H54 (cell line): Measurements from ENCODE around the gene RACGAP1.

Experiments used
- DNase-seq: peaks from one replicate; pipeline ENCODE4 v3.0.0; 2011; ENCODE audit warnings: low spot score, mixed read lengths; ENCODE audit not compliant: insufficient read length
- FAIRE-seq: peaks from 3 replicates; lab custom pipeline; 2011; peaks lifted over from hg19 to GRCh38; lab: Jason Lieb, UNC
- POLR2A ChIP-seq: IDR thresholded peaks from 2 replicates; pipeline ENCODE4 v1.6.1; 2011; ENCODE audit warnings: low read depth, mild to moderate bottlenecking, low read length

The RACGAP1 gene

DNA sequence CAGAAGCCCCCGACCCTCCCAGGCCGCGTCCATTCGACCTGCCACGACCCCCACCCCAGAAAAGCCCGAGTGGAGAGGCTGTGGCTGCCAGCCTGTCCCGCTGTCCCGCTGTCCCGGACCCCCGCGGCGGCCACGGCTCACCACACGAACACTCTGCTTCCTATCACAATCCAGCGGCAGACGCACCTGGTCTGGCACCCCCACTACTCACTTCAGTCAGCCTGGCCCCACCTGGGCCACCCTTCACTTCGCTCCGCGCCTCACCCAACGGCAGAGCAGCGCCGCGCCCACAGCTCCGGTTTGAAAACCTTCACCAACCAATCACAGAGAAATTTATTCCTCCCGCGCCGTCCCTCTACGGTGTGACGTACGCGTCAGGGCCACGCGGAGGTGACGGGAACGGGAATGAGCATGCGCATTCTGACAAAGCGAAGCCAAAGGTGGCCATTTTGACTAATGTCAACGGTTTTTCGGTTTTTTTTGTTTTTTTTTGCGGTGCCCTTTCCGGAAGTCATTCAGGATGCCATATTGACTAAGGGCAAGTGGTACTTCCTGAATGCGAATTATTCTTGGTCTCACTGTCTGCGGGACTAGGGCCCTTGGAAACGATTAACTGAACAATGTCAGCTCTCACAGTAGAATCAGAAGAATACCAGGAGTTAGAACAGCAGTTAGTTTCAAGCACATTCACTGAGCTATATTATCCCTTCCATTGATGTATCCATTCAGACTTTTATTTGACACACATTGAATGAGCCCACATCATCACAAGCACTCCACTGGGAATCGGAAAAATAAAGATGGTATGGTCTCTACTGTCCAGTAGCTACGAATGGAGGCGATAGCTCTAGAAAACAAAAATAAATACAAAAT, at the start of gene RACGAP1:
Gene RACGAP1, minus strand, starts transcription at position 308 of the 873 bp plus-strand sequence. CDS start 8,779 bp downstream, outside the sequence.
- FAIRE-seq (peak; percentile 94), DNase-seq (peak; percentile 90)
- TF ChIP-seq POLR2A: peak; percentile 74

DNA sequence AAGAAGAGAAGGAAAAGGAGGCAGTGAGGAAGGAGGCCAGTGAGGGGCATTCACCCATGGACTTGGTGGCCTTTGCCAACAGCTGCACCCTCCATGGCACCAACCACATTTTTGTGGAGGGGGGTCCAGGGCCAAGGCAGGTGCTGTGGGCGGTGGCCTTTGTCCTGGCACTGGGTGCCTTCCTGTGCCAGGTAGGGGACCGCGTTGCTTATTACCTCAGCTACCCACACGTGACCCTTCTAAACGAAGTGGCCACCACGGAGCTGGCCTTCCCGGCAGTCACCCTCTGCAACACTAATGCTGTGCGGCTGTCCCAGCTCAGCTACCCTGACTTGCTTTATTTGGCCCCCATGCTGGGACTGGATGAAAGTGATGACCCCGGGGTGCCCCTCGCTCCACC, 48.4 kb upstream of the RACGAP1 start:
- DNase-seq (no peak), FAIRE-seq (no peak)
- TF ChIP-seq POLR2A: no peak

DNA sequence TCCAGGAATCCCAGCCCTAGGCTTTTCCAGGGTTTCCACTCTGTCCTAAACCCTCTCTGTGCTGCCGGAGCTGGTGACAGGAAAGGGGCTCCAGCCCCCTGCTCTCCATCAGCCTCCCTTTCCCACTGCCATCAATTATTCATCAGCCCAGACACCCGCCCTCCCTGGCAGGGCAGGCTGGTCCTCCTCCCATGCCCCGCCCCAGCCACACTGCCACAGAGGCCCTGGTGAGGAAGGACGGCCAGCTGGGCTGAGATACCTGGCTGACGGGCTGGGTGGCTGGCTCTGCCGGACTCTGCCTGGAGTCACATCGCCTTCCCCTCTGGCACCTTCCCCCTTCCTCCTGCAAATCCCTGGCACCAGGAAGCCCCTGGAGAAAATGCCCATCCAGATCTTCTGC, 47.9 kb upstream of the RACGAP1 start:
- FAIRE-seq (no peak), DNase-seq (no peak)
- no peak for TF ChIP-seq POLR2A

- TF ChIP-seq POLR2A: no peak
- no peak for FAIRE-seq
- no peak for DNase-seq
Measured at GRCh38 chr12:50072198-50072907, 47.1 kb upstream of the RACGAP1 start.

- peak; percentile 75 for DNase-seq
- peak; percentile 48 for FAIRE-seq
- TF ChIP-seq POLR2A: no peak
Measured at GRCh38 chr12:50070314-50071060, 45.2 kb upstream of the RACGAP1 start.

GRCh38 chr12:50069539-50069938, 44.2 kb upstream of the RACGAP1 start:
- no peak for TF ChIP-seq POLR2A
- DNase-seq: no peak
- no peak for FAIRE-seq

GRCh38 chr12:50069069-50069468, 43.8 kb upstream of the RACGAP1 start:
- no peak for TF ChIP-seq POLR2A
- FAIRE-seq: no peak
- no peak for DNase-seq

- TF ChIP-seq POLR2A: no peak
- no peak for DNase-seq
- no peak for FAIRE-seq
Measured at GRCh38 chr12:50066402-50066801, 41.1 kb upstream of the RACGAP1 start.

DNA sequence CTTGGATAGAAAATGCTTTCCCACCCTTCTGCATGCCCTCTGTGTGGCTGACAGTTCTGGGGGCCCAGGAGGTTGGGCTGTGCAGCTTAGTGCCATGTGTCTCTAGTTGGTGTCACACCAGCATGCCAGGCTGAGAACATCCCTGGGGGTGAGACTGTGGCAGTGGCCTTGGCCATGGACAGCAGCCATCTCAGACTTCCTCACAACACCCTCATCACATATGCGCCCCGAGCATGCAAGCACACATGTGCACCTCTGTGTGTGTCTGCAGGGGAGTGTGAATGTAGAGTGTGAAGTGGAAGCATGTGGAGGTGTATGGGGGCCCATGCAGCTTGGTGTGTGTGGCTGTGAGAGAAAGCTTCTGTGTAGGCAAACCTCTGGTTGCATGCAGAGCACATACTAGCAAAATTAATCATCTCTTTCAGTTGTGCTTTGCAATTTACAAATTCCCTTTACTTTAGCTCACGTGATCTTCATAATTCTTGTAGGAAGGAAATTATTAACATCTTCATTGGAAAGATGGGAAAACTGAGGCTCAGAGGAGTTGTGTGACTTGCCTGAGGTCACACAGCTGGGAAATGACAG, 40.5 kb upstream of the RACGAP1 start:
- no peak for TF ChIP-seq POLR2A
- FAIRE-seq: no peak
- no peak for DNase-seq

DNA sequence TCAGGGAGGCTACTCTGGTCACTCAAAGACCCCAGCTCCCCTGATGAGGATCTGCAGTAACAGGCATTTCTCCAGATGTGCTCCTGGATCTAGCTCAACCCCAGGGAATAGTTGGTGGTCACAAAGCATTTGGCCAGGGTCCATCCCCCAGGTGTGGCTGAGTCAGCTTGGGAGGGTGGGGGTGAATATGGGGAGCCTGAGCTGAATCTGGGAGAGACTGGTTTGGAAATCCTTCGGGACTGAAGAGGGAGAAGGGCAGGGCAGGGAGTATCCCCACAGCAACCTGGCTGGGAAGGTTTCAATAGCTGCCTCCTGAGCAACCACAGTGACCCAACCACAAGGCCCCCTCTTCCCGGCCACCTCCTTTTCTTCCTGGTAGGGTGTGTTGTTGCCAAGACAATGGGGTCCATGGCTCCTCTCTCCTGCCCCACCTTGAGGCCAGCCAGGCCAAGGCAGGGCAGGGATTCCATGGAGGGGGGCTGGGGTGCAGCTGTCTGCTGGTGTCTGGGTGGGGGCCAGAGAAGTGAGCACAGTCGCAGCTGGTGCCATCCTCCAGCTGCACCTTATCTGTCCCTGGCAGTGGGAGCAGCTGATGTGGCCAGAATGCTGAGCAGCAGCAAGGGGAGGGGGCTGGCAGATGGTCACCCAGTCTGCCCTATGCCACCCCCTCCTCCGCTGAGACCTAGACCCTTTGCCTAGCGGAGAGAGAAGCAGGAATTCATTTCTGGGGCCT, 37.6 kb upstream of the RACGAP1 start:
- DNase-seq: no peak
- FAIRE-seq: no peak
- TF ChIP-seq POLR2A: no peak

DNA sequence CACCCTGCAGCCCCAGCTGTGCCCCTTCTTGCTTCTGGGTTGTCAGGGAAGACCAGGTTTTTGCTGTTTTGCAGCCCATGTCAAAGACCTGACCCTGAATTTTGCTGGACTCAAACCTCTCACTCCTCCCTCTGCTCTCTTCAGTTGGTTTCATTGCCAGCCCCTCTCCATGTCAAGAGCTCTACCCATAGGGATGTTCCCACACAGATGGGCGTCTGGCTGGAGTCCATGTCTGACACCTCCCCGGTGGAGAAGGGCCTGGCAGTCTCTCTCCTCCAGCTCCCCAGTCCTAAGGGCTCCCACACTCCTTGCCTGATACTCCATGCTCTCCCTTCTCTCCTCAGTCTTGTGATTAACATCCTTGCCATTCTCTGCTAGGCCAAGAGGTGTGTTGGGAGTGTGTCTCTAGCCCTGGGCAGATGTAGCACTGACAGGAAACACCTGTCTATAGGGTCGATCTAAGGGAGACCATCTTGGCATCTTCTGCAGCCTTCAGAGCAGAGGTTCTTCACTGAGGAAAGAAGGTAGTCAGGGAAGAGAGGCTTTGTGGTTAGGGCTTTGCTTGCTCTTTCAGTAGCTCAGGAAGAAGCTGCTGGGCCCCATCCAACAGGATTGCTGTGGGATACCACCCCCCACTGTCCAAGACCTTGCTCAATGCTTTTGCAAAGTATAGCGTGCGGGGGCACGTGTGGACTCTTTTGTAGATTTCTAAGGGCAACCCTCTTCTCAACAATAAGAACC, 36.8 kb upstream of the RACGAP1 start:
- DNase-seq (no peak), FAIRE-seq (no peak)
- TF ChIP-seq POLR2A: no peak

DNA sequence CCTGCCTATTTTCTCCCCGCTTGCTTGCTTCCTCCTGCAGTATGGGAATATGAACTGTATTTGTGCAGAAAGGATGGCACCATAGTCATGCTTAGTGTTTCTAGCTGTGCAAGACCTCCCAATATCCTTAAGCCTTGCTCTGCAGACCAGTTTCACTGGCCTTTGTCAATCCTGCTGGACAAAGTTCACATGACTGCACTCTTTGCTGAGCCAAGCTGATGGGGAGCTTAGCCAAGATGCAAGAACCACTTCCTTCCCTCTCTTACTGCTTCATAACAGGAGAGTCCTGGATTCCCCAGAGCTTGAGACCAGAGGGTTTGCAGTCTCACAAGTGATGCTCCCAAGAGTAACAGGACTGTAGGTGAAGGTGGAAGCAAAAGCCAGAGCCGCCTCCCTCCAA, 35.9 kb upstream of the RACGAP1 start:
- TF ChIP-seq POLR2A: no peak
- FAIRE-seq: no peak
- DNase-seq: no peak
